Activated naive CD8-positive, alpha-beta T cell treated with anti-CD3 and anti-CD28 coated beads, Interleukin-2, amount 10 ng/mL, durations not matched to agents 7 days and 5 days (primary cell): ENCODE data around the gene OR13C5. TPM values are rescaled to one million over a fixed set of nuclear protein-coding genes. Genes with fewer than 3 reads are reported as not detected.

Source experiments
- ATAC-seq: fragments of 150-1000 bp; cut with Tn5 transposase; one replicate; pipeline ENCODE4 v1.10.0; 2021; ENCODE audit warnings: low read depth, moderate library complexity
- POLR2A ChIA-PET: fragments of 350-600 bp; sonication (Branson Sonifier 250); formaldehyde crosslinking; loops from one replicate; lab custom pipeline; 2021; ENCODE audit warnings: antibody characterized with exemption; lab: Charles Lee
- DNase-seq: peaks from one replicate; pipeline ENCODE4 v3.0.0; 2021
- H3K27ac Mint-ChIP-seq: one replicate; pipeline ENCODE4 v1.8.0; 2022; ENCODE audit warnings: mild to moderate bottlenecking, mixed read lengths
- H3K27me3 Mint-ChIP-seq: one replicate; pipeline ENCODE4 v1.8.0; 2022; ENCODE audit warnings: mild to moderate bottlenecking, moderate library complexity, mixed read lengths
- H3K36me3 Mint-ChIP-seq: one replicate; pipeline ENCODE4 v1.8.0; 2021; ENCODE audit warnings: mild to moderate bottlenecking, mixed read lengths
- H3K4me1 Mint-ChIP-seq: one replicate; pipeline ENCODE4 v1.8.0; 2021; ENCODE audit warnings: mixed read lengths
- H3K4me3 Mint-ChIP-seq: one replicate; pipeline ENCODE4 v1.8.0; 2022; ENCODE audit warnings: mild to moderate bottlenecking, moderate library complexity, mixed read lengths
- H3K9me3 Mint-ChIP-seq: one replicate; pipeline ENCODE4 v1.8.0; 2021; ENCODE audit warnings: mixed read lengths
- total RNA-seq, 2 experiments: library from RNA; stranded (reverse); gene quantifications; one replicate each; pipeline ENCODE4 v1.2.3, GENCODE V29; 2021

The OR13C5 gene
- total RNA-seq, 2 experiments from 2014 or later: not detected

- ATAC-seq: no peak
These were observed 18.7 kb downstream of the OR13C5 start for GRCh38 chr9:104580562-104580961.

GRCh38 chr9:104577263-104577662 lies 21.9 kb downstream of the OR13C5 start:
- H3K9me3 Mint-ChIP-seq: no peaks in the 10 kb centered on the region
- H3K4me1 Mint-ChIP-seq: no peaks in the 10 kb centered on the region
- no peak overlapping the region for H3K27ac Mint-ChIP-seq
- peaks cover 3% of the 10 kb centered on the region for H3K27me3 Mint-ChIP-seq
- no peaks in the 10 kb centered on the region for H3K36me3 Mint-ChIP-seq
- POLR2A ChIA-PET: no interaction called here
- ATAC-seq: no peak
- no peak for DNase-seq
- H3K4me3 Mint-ChIP-seq: no peak overlapping the region

More at GRCh38 chr9:104580562-104580961, 18.7 kb downstream of the OR13C5 start:
- no peaks in the 10 kb centered on the region for H3K36me3 Mint-ChIP-seq
- H3K4me1 Mint-ChIP-seq: no peaks in the 10 kb centered on the region
- POLR2A ChIA-PET: no interaction called here
- no peak overlapping the region for H3K27ac Mint-ChIP-seq
- H3K27me3 Mint-ChIP-seq: peaks cover 3% of the 10 kb centered on the region
- H3K9me3 Mint-ChIP-seq: no peaks in the 10 kb centered on the region
- DNase-seq: no peak
- H3K4me3 Mint-ChIP-seq: no peak overlapping the region

GRCh38 chr9:104575456-104575855 lies 23.8 kb downstream of the OR13C5 start:
- DNase-seq (no peak), ATAC-seq (no peak)
- Mint-ChIP-seq H3K9me3 (peaks cover 2% of the 10 kb centered on the region), H3K4me3 (no peak overlapping the region), H3K27ac (no peak overlapping the region), H3K4me1 (no peaks in the 10 kb centered on the region), H3K27me3 (peaks cover 3% of the 10 kb centered on the region), H3K36me3 (no peaks in the 10 kb centered on the region)
- POLR2A ChIA-PET: no interaction called here

- ATAC-seq: no peak
- Mint-ChIP-seq H3K27me3 (peaks cover 3% of the 10 kb centered on the region), H3K27ac (no peak overlapping the region), H3K9me3 (peaks cover 2% of the 10 kb centered on the region), H3K4me1 (no peaks in the 10 kb centered on the region), H3K4me3 (no peak overlapping the region), H3K36me3 (no peaks in the 10 kb centered on the region)
- no peak for DNase-seq
- POLR2A ChIA-PET: no interaction called here
These were observed 26.6 kb downstream of the OR13C5 start for GRCh38 chr9:104572612-104573011.

GRCh38 chr9:104568868-104569267 lies 30.3 kb downstream of the OR13C5 start, which contains the start of gene OR13C8:
OR13C8 (plus strand) TSS chr9:104569168; CDS start chr9:104569168, 0 bp downstream.
- Mint-ChIP-seq H3K4me1 (no peaks in the 10 kb centered on the region), H3K36me3 (no peaks in the 10 kb centered on the region), H3K27me3 (no peaks in the 10 kb centered on the region), H3K4me3 (no peak within 1 kb of the TSS), H3K9me3 (peaks cover 2% of the 10 kb centered on the region), H3K27ac (no peak within 1 kb of the TSS)
- POLR2A ChIA-PET: no interaction called here
- ATAC-seq (no peak), DNase-seq (no peak)

- POLR2A ChIA-PET: no interaction called here
- DNase-seq: no peak
- Mint-ChIP-seq H3K9me3 (no peaks in the 10 kb centered on the region), H3K4me3 (no peak overlapping the region), H3K27ac (no peak overlapping the region), H3K27me3 (no peaks in the 10 kb centered on the region), H3K36me3 (no peaks in the 10 kb centered on the region), H3K4me1 (no peaks in the 10 kb centered on the region)
- ATAC-seq: no peak
These were observed 34.9 kb downstream of the OR13C5 start for GRCh38 chr9:104564358-104564757.

GRCh38 chr9:104556830-104557634 lies 42.2 kb downstream of the OR13C5 start:
- POLR2A ChIA-PET: no interaction called here
- no peaks in the 10 kb centered on the region for H3K27me3 Mint-ChIP-seq
- peaks cover 5% of the 10 kb centered on the region for H3K9me3 Mint-ChIP-seq
- ATAC-seq: no peak
- H3K4me1 Mint-ChIP-seq: no peaks in the 10 kb centered on the region
- no peak for DNase-seq
- no peaks in the 10 kb centered on the region for H3K36me3 Mint-ChIP-seq
- no peak overlapping the region for H3K4me3 Mint-ChIP-seq
- H3K27ac Mint-ChIP-seq: no peak overlapping the region

- POLR2A ChIA-PET: no interaction called here
- no peak for DNase-seq
- H3K4me3 Mint-ChIP-seq: no peak overlapping the region
- no peak overlapping the region for H3K27ac Mint-ChIP-seq
- H3K36me3 Mint-ChIP-seq: no peaks in the 10 kb centered on the region
- no peak for ATAC-seq
- H3K27me3 Mint-ChIP-seq: no peaks in the 10 kb centered on the region
- peaks cover 5% of the 10 kb centered on the region for H3K9me3 Mint-ChIP-seq
- H3K4me1 Mint-ChIP-seq: no peaks in the 10 kb centered on the region
These were observed 43.7 kb downstream of the OR13C5 start for GRCh38 chr9:104555521-104555920.

GRCh38 chr9:104553261-104553660 lies 46.0 kb downstream of the OR13C5 start:
- Mint-ChIP-seq H3K27ac (no peak overlapping the region), H3K4me3 (no peak overlapping the region)
- no peak for ATAC-seq

More at GRCh38 chr9:104553261-104553660, 46.0 kb downstream of the OR13C5 start:
- Mint-ChIP-seq H3K4me1 (no peaks in the 10 kb centered on the region), H3K9me3 (peaks cover 5% of the 10 kb centered on the region), H3K36me3 (no peaks in the 10 kb centered on the region), H3K27me3 (no peaks in the 10 kb centered on the region)
- DNase-seq: no peak
- POLR2A ChIA-PET: no interaction called here

Other genes with a start within 250 kb of the OR13C5 start
- not detected for gene OR13F1, start 95.2 kb downstream of the OR13C5 start, total RNA-seq
- gene OR13C4, start 72.2 kb downstream of the OR13C5 start, total RNA-seq: not detected
- not detected for gene OR13C3, start 62.6 kb downstream of the OR13C5 start, total RNA-seq
- not detected for gene OR13C8, start 30.2 kb downstream of the OR13C5 start, total RNA-seq
- not detected for gene OR13C2, start 6.2 kb upstream of the OR13C5 start, total RNA-seq
- gene OR13C9, start 18.8 kb upstream of the OR13C5 start, total RNA-seq: not detected
- gene OR13D1, start 95.1 kb upstream of the OR13C5 start, total RNA-seq: not detected
- gene NIPSNAP3A, start 148.3 kb upstream of the OR13C5 start, total RNA-seq: 10 to 100 TPM; 18.3 to 18.7 TPM
- gene NIPSNAP3B, start 164.7 kb upstream of the OR13C5 start, total RNA-seq: 1 to 10 TPM in 1 of 2 experiments, under 1 TPM in 1; 0.96 to 1.1 TPM